Uterus (tissue), 4 donors: ENCODE measurements around the gene PDGFD. TPM values are rescaled to one million over a fixed set of nuclear protein-coding genes. Genes with fewer than 3 reads are reported as not detected.

Experiments used
- DNase-seq, 2 donors: peaks; one replicate each; pipeline ENCODE4 v3.0.0-alpha.2; 2019 to 2020
- H3K27ac ChIP-seq, 2 donors: fragments of 200-600 bp; sonication (generic); 1 replicate in 1 of 2; 2 replicates in 1 of 2; pipeline ENCODE4 v1.5.1; 2016 to 2018
- H3K27me3 ChIP-seq, 2 donors: fragments of 200-600 bp; sonication (generic); one replicate each; pipeline ENCODE4 v1.5.1; 2018 to 2019; ENCODE audit warnings: control low read depth in 1 of 2
- H3K36me3 ChIP-seq, 2 donors: fragments of 200-600 bp; sonication (generic); one replicate each; pipeline ENCODE4 v1.5.1; 2019; ENCODE audit warnings: control low read depth in 1 of 2
- H3K4me1 ChIP-seq, 2 donors: fragments of 200-600 bp; sonication (generic); one replicate each; pipeline ENCODE4 v1.5.1; 2018 to 2019; ENCODE audit warnings: control low read depth in 1 of 2
- H3K4me3 ChIP-seq, 2 donors: fragments of 200-600 bp; sonication (generic); 1 replicate in 1 of 2; 2 replicates in 1 of 2; pipeline ENCODE4 v1.5.1; 2018 to 2019; ENCODE audit warnings: mild to moderate bottlenecking in 1 of 2
- H3K9me3 ChIP-seq, 2 donors: fragments of 200-600 bp; sonication (generic); one replicate each; pipeline ENCODE4 v1.5.1; 2019; ENCODE audit warnings: control low read depth in 1 of 2
- CTCF ChIP-seq, 4 experiments: fragments of 200-600 bp in 2 of 4; fragments of 450-650 bp in 2 of 4; sonication (generic) in 2 of 4; IDR thresholded peaks; one replicate each; pipeline ENCODE4 v1.5.1; 2016 to 2019; ENCODE audit warnings: antibody characterized with exemption in 4 of 4, mild to moderate bottlenecking in 2 of 4, moderate library complexity in 1 of 4
- POLR2A ChIP-seq, 2 donors: fragments of 450-650 bp; IDR thresholded peaks; one replicate each; pipeline ENCODE4 v1.6.1; 2016; ENCODE audit warnings: antibody characterized with exemption in 2 of 2, mild to moderate bottlenecking in 1 of 2, moderate library complexity in 1 of 2
- intact Hi-C: fragments of 100-400 bp; cut with DNase I; formaldehyde crosslinking; loops from one replicate; pipeline ENCODE4 v1.15.1; 2023; ENCODE audit warnings: low total_unique reads
- total RNA-seq, 4 donors: library from RNA; depleted of rRNA in 3 of 4; stranded (reverse); fragments of >200 nt in 3 of 4; gene quantifications; one replicate each; pipeline versions ENCODE4 v1.1.0 to v1.2.4, GENCODE V29; 2014 to 2023
- donor health status: DM: yes; HTN: yes; CAD: no.

PDGFD gene
- total RNA-seq, 4 donors from 2014 or later = 2.8 to 57.9 (median 23.9) TPM

GRCh38 chr11:103967985-103968384, 196.0 kb downstream of the PDGFD start:
- TF ChIP-seq CTCF (IDR thresholded peaks at IDR 0.05) (no peak), POLR2A (IDR thresholded peaks at IDR 0.05) (no peak)
- Histone ChIP-seq H3K4me3 (no peak overlapping the region), H3K4me1 (no peaks in the 10 kb centered on the region), H3K9me3 (no peaks in the 10 kb centered on the region), H3K36me3 (no peaks in the 10 kb centered on the region), H3K27me3 (no peaks in the 10 kb centered on the region), H3K27ac (no peak overlapping the region)
- DNase-seq = no peak
- intact Hi-C loops = no loop called here

- no peak for DNase-seq
- Histone ChIP-seq H3K4me3 (no peak overlapping the region), H3K36me3 (no peaks in the 10 kb centered on the region), H3K27me3 (no peaks in the 10 kb centered on the region), H3K9me3 (no peaks in the 10 kb centered on the region), H3K4me1 (no peaks in the 10 kb centered on the region), H3K27ac (no peak overlapping the region)
- TF ChIP-seq POLR2A (IDR thresholded peaks at IDR 0.05) = no peak
- TF ChIP-seq CTCF (IDR thresholded peaks at IDR 0.05) = no peak
- intact Hi-C loops = no loop called here
Measured at GRCh38 chr11:103964390-103964789, 199.6 kb downstream of the PDGFD start.

DNA sequence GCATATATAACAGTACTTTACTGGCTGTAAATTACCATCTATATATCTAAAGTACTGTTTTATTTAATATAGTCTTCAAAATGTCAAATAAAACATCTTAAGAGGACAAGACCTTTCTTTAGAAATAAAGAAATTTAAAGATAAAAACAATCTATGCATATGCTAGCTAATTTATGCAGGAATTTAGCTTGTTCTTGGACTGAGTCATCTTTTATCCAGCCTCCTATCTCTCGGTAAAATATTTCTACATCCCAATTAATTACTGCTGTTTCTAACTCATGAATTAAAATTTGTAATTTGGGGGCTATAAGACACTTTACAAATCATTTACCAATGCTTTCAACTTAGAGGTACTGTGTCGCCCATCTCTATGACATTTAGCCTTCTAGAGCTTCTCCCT, 200.3 kb downstream of the PDGFD start:
- Histone ChIP-seq H3K4me3 (no peak overlapping the region), H3K36me3 (no peaks in the 10 kb centered on the region), H3K27me3 (no peaks in the 10 kb centered on the region), H3K4me1 (no peaks in the 10 kb centered on the region), H3K27ac (no peak overlapping the region), H3K9me3 (no peaks in the 10 kb centered on the region)
- TF ChIP-seq POLR2A (IDR thresholded peaks at IDR 0.05) (no peak), CTCF (IDR thresholded peaks at IDR 0.05) (no peak)
- intact Hi-C loops = no loop called here
- no peak for DNase-seq

DNA sequence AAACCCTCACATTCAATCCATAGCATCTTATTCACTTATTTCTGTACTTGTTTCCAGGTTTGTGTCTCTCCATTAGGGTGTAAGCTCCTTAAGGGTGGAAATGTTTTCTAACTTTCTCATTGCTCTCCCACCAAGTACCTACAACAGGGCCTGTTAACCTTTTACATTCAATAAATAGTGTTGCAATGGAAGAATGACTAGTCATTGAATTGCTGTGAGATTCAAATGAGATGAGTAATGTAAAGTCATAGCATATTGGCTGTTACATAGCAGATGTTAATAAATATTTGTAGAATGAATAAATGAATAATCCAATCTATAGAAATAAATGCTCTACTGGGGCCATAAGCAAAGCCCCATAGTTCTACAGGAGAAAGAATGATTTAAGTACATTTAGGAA, 202.9 kb downstream of the PDGFD start:
- TF ChIP-seq POLR2A (IDR thresholded peaks at IDR 0.05) = no peak
- TF ChIP-seq CTCF (IDR thresholded peaks at IDR 0.05) = no peak
- H3K27ac ChIP-seq = no peak overlapping the region
- H3K4me3 ChIP-seq = no peak overlapping the region
- intact Hi-C loops = no loop called here
- no peaks in the 10 kb centered on the region for H3K36me3 ChIP-seq
- no peaks in the 10 kb centered on the region for H3K4me1 ChIP-seq
- no peaks in the 10 kb centered on the region for H3K27me3 ChIP-seq
- no peak for DNase-seq
- H3K9me3 ChIP-seq = no peaks in the 10 kb centered on the region

DNA sequence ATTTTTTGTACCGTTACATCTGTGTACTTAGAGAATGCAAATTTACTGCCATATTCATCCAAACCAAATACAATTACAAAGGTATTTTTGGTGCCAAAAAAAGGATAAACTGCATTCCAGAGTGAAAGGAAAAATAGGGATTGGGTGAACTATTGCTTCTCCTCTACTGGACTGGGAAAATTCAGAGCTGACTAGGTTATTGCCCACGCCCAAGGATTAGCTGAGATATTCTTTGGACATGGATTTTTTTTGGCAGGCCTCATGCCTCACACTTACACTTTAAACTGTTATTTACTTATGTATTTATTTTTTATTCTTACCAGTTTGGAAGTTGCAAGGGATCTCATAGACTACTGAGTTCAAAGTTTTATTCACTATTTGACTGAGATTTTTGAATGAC, 203.8 kb downstream of the PDGFD start:
- intact Hi-C loops = no loop called here
- Histone ChIP-seq H3K9me3 (no peaks in the 10 kb centered on the region), H3K4me3 (no peak overlapping the region), H3K36me3 (no peaks in the 10 kb centered on the region), H3K27ac (no peak overlapping the region), H3K4me1 (no peaks in the 10 kb centered on the region), H3K27me3 (no peaks in the 10 kb centered on the region)
- TF ChIP-seq CTCF (IDR thresholded peaks at IDR 0.05) = no peak
- no peak for TF ChIP-seq POLR2A (IDR thresholded peaks at IDR 0.05)
- DNase-seq = no peak
